HG03108 (cell line): ENCODE results near the gene OSTF1.
A peak's percentile ranks its signal among the peaks of the same experiment; 100 is the strongest.

Source experiments
- ATAC-seq: cut with Tn5 transposase; IDR thresholded peaks from one replicate; pipeline ENCODE4 v1.9.1; 2021; ENCODE audit warnings: moderate library complexity; ENCODE audit not compliant: unreplicated experiment

The OSTF1 gene, protein sequence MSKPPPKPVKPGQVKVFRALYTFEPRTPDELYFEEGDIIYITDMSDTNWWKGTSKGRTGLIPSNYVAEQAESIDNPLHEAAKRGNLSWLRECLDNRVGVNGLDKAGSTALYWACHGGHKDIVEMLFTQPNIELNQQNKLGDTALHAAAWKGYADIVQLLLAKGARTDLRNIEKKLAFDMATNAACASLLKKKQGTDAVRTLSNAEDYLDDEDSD

GRCh38 chr9:75087824-75088645 lies at the start of gene OSTF1, which contains the start of gene NMRK1:
OSTF1 (plus strand) TSS chr9:75088514; CDS start chr9:75088693, 179 bp downstream.
NMRK1 (minus strand) TSS chr9:75088155; CDS start chr9:75083115, 5,040 bp downstream.
- ATAC-seq = peak; percentile 92

DNA sequence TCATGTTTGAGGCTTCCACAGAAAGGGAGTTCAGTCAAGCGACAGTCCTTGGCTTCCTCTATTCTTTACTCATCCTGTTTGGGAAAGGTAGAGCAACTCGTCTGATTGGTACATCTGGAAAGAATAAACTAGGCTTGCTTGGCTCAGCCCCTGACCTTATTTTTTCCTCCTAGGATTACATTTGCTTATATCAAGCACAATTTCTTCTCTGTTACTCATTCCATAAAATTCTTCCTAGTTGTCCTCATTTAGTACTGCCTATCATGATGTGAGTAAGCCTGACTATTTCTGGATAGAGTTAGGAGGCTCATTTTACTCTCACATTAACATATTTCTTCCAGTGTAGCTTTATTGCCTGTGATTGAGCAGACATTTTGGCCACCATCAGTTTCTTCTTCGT lies 49.3 kb upstream of the OSTF1 start:
- no peak for ATAC-seq

DNA sequence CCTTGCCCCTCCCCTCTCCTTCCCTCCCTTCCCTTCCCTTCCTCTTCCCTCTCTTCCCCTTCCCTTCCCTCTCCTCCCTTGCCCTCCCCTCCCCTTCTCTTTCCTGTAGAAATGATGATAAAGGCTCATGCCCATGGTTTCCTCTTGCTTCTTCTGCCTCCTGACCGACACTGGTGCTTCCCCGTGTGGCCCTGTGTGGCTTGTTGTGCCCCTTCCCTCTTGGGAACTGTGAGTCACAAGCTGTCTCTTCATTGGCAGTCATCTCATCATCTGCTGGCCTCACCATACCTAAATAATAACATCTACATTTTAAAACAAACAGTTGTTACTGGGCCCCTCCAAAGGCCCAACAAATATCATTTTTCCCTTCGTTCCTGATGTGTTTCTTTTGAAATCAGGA lies 48.5 kb upstream of the OSTF1 start:
- peak; percentile 58 for ATAC-seq

GRCh38 chr9:75041041-75041440 lies 47.3 kb upstream of the OSTF1 start:
- no peak for ATAC-seq

- no peak for ATAC-seq
Observed at GRCh38 chr9:75046725-75047345, 41.5 kb upstream of the OSTF1 start.

DNA sequence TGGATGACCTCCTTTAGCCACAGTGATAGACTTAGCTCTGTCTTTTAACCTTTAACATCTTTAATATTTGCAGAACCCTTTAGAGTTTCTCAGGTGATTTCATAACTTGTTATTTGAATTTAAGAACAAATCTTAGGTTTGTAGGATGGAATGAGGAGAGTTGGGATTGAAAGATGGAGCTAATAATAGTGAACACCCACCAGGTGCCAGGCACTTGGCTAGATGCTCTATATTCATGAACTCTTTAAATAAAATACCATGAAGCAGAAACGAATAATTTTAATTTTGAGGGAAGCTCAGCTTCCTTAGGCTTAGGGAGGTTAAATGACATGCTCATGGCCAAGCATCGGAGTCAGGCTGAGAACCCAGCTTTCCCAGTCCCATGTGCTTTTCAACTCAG lies 40.8 kb upstream of the OSTF1 start:
- no peak for ATAC-seq

GRCh38 chr9:75051285-75051684 lies 37.0 kb upstream of the OSTF1 start:
- no peak for ATAC-seq

DNA sequence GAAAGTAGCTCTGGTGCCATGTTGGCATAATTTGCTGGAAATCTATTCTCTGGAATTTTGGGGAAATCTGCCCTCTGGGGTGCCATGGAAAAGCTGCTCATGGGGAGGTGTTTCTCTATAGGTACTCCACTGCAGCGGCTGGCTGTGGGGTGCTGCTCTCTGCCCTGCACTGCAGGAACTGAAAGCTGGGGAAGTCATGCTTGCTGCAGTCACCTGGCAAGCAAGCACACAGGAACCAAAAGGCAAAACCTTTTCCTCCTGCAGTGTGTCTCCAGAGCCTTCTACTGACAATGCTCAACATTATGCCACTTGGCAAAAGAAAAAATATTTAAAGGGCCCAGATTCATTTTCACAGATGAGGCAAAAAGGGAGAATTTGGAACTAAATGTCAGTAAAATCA lies 34.4 kb upstream of the OSTF1 start:
- peak; percentile 98 for ATAC-seq

GRCh38 chr9:75054368-75055001 lies 33.8 kb upstream of the OSTF1 start:
- no peak for ATAC-seq

DNA sequence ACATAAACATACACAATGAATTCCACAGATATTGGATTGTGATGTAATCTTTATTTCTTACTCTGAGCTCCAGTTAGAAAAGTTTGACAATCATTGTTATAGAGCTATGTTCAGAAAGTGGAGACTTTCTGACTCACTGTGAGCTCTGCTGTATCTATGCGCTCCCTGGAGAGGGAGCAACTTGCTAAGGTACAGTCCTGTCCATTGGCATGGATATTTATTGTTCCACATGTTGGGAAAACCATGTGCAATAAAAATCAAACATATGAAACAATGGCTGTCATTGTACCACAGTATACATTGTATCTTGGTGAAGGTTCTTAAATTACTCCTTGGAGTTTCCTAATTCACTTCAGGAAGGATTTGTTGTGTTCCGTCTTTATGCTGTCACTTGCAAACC lies 27.1 kb upstream of the OSTF1 start:
- ATAC-seq = no peak

DNA sequence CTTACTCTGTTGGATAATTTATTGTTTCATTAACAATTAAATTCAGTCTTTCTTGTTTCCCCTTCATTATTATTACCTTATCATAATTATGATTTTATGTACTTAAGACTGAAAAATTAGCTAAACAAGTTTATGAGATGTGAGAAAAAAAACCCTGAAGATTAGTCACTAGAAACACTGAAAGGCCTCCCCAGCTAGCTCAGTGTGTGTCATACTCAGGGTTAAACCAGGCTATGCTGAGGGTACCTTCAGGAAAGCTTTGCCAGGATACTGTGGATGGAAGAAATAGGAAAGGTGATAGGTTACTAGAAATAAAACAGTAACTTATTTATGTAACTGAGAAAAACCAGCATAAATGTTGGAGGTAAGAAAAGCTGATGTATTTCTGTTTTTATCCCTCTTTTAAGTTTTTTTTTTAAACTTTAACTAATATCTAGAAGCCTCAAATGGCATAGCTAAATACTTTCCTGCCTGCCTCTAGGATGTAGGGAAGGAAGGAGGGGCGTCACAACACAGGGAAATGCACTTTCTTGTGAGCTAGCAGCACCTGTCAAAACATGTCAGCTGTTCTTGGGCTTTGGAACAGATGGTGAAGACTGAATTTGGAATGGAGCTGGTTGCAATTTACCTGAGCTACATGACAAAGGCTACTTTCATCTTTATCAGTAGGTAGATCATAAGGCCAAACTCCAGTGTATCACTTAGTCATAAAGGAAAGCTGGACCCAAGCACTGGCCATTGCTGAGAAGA lies 24.6 kb upstream of the OSTF1 start:
- ATAC-seq = no peak

GRCh38 chr9:75064307-75065025 lies 23.8 kb upstream of the OSTF1 start:
- no peak for ATAC-seq

DNA sequence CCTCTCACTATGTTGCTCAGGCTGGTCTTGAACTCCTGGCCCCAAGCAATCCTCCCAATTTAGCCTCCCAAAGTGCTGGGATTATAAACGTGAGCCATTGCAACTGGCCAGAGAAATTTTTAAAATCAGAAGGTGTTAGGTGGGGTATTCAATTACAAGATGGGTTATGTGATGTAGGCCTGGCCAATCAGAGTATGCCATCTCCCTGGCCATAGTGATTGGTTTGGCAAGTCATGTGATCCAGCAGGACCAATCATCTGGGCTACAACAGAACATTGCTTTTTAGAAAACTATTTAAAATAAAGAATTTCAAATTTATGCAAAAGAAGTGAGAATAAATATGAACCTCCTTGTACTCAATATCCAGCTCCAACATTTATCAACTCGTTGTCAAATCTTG lies 22.8 kb upstream of the OSTF1 start:
- ATAC-seq = no peak

GRCh38 chr9:75067894-75068293 lies 20.4 kb upstream of the OSTF1 start:
- ATAC-seq = no peak

DNA sequence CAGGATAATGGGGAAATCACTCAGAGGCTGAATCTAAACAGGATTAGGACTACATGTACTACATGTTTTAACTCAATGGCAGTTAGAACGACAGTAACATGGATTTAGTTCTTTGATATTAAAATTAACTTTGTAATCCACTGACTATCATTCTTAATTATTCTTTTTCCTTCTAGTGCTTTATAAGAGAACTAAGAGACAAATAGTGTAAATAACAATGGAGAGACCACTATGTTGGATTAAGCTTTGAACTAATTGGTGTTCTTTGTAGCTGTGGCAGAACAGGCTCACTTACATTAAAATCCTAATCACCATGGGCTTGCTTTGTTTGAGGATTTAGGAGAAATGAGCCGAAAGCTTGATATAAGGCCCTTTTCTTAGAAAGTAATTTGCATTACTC lies 19.1 kb upstream of the OSTF1 start:
- ATAC-seq = no peak

DNA sequence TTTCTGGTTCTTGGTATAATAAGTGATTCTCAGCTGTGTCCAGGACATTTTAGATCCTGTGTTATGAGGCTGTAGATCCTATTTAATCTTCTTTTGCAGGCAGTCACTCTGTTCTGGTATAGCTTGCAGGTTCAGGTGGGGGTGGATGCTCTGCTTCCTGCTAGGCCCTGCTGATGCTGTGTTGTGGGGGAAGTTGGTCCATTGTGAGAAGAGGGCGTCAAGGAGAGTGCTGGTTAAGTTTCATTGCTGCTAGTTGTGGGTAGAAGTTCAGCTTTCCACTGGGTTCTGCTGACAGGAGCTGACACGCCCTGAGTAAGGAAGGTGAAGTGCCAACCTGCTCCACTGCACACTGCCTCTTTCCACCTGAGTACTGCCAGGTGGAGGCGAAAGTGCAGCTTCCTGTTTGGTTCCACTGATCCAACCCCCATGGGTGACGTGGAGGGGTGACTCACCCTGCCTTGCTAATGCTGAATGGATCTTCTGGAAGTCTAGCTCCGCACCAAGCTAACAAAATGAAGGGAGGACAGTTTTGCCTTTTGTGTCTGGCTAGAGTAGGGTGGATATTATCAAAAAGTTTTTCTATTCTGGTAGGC lies 16.7 kb upstream of the OSTF1 start:
- no peak for ATAC-seq

- no peak for ATAC-seq
Observed at GRCh38 chr9:75072895-75073294, 15.4 kb upstream of the OSTF1 start.

GRCh38 chr9:75081632-75082031 lies 6.7 kb upstream of the OSTF1 start:
- ATAC-seq = no peak

- no peak for ATAC-seq
Observed at GRCh38 chr9:75083188-75083970, 4.9 kb upstream of the OSTF1 start.
